ENCODE measurements around the gene LOXHD1.

- TF ChIP-seq CTCF (IDR thresholded peaks at IDR 0.05; ENCODE audit: low read depth, low read length): no peak
- no peak for TF ChIP-seq POLR2A (IDR thresholded peaks at IDR 0.05; ENCODE audit: extremely low read depth, insufficient read length)
- no peak for TF ChIP-seq MAX (IDR thresholded peaks at IDR 0.05; ENCODE audit: low read depth, low read length)
- no peak for TF ChIP-seq MYC (IDR thresholded peaks at IDR 0.05; ENCODE audit: low read depth, low read length)
These were observed 89.8 kb downstream of the LOXHD1 start for GRCh38 chr18:46567196-46567595.
